Measurements from ENCODE around the gene ZC3H12C. TPM values are rescaled to one million over a fixed set of nuclear protein-coding genes. Genes with fewer than 3 reads are reported as not detected.

ZC3H12C gene
- total RNA-seq, 1 donor from 2014 or later = 11.8 TPM

DNA sequence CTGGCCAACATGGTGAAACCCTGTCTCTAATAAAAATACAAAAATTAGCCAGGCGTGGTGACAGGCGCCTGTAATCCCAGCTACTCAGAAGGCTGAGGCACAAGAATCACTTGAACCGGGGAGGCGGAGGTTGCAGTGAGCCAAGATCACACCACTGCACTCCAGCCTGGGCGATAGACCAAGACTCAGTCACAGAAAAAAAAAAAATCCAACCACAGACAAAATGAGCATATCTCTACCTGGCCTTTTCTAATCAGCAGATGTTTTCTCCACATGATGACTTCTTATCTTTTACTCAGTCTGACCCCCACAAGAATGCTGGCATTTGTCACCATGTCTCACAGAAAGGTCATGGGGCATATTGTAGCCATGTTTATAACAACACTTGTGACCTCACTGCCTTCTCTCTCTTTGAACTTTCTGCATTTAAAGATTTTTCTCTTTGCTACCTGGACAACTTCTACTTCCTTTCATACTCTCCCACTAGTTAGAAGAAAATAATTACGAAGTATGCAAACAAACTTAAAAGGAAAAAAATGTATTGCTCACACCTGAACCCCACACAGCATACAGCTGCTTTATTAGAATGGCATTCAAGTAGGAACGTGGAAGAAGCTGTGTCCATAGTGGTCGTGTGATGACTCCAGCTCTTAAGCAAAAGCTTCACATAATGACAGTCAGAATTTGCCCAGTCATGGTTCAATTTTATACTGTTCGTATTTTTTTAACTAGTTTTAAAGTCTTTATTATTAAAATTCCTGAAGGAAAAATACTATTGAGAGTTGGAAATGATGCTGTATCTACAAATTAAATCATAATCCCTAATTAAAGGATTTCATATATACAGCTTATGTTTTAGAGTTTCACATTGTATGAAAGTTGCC is 65.4 kb downstream of the ZC3H12C start:
- Mint-ChIP-seq H3K4me3 (no peak overlapping the region), H3K27me3 (no peaks in the 10 kb centered on the region), H3K4me1 (ENCODE audit: unreplicated experiment) (no peaks in the 10 kb centered on the region), H3K36me3 (peaks cover 17% of the 10 kb centered on the region), H3K27ac (no peak overlapping the region), H3K9me3 (no peaks in the 10 kb centered on the region)
- DNase-seq (ENCODE audit: extremely low spot score, unreplicated experiment) = no peak
- TF ChIP-seq CTCF (conservative IDR thresholded peaks at IDR 0.05) = no peak

- Mint-ChIP-seq H3K4me1 (ENCODE audit: unreplicated experiment) (no peaks in the 10 kb centered on the region), H3K4me3 (no peak overlapping the region), H3K9me3 (no peaks in the 10 kb centered on the region), H3K27me3 (no peaks in the 10 kb centered on the region), H3K27ac (no peak overlapping the region), H3K36me3 (peaks cover 19% of the 10 kb centered on the region)
- no peak for DNase-seq (ENCODE audit: extremely low spot score, unreplicated experiment)
- no peak for TF ChIP-seq CTCF (conservative IDR thresholded peaks at IDR 0.05)
Observed at GRCh38 chr11:110159476-110159875, 66.3 kb downstream of the ZC3H12C start.

GRCh38 chr11:110160016-110160415 is 66.8 kb downstream of the ZC3H12C start:
- Mint-ChIP-seq H3K4me1 (ENCODE audit: unreplicated experiment) (no peaks in the 10 kb centered on the region), H3K27ac (no peak overlapping the region)

GRCh38 chr11:110160437-110160836 is 67.2 kb downstream of the ZC3H12C start:
- Mint-ChIP-seq H3K4me1 (ENCODE audit: unreplicated experiment) (no peaks in the 10 kb centered on the region), H3K9me3 (no peaks in the 10 kb centered on the region), H3K27ac (no peak overlapping the region), H3K36me3 (peaks cover 28% of the 10 kb centered on the region), H3K27me3 (no peaks in the 10 kb centered on the region), H3K4me3 (no peak overlapping the region)
- TF ChIP-seq CTCF (conservative IDR thresholded peaks at IDR 0.05) = no peak
- no peak for DNase-seq (ENCODE audit: extremely low spot score, unreplicated experiment)

More at GRCh38 chr11:110160016-110160415, 66.8 kb downstream of the ZC3H12C start:
- no peaks in the 10 kb centered on the region for H3K9me3 Mint-ChIP-seq
- peaks cover 24% of the 10 kb centered on the region for H3K36me3 Mint-ChIP-seq
- no peak for DNase-seq (ENCODE audit: extremely low spot score, unreplicated experiment)
- H3K4me3 Mint-ChIP-seq = no peak overlapping the region
- H3K27me3 Mint-ChIP-seq = no peaks in the 10 kb centered on the region
- no peak for TF ChIP-seq CTCF (conservative IDR thresholded peaks at IDR 0.05)

DNA sequence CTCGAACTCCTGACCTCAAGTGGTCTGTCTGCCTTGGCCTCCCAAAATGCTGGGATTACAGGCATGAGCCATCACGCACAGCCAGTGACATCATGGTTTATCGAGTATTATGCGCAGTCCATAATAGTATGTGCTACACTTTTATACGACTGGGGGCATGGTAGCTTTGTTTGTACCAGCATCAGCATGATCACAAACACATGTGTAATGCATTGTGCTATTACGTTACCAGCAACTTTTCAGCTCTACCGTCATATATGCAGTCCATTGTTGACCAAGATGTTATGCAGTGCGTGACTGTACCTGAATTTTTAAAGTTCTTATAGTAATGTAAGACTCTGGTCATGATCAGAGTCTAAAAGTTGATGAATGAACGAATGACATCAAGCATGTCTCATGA is 67.9 kb downstream of the ZC3H12C start:
- H3K4me1 Mint-ChIP-seq (ENCODE audit: unreplicated experiment) = no peaks in the 10 kb centered on the region
- H3K9me3 Mint-ChIP-seq = no peaks in the 10 kb centered on the region
- no peak overlapping the region for H3K4me3 Mint-ChIP-seq
- H3K36me3 Mint-ChIP-seq = peaks cover 31% of the 10 kb centered on the region
- H3K27ac Mint-ChIP-seq = no peak overlapping the region
- DNase-seq (ENCODE audit: extremely low spot score, unreplicated experiment) = no peak
- H3K27me3 Mint-ChIP-seq = no peaks in the 10 kb centered on the region
- TF ChIP-seq CTCF (conservative IDR thresholded peaks at IDR 0.05) = no peak

Measured in type B pancreatic cell (in vitro differentiated cells).